Ovary (tissue), 3 donors: Measurements from ENCODE around the gene TBC1D9B.

Source experiments
- CTCF ChIP-seq, 3 donors: fragments of 450-650 bp in 2 of 3; fragments of 200-600 bp in 1 of 3; IDR thresholded peaks; one replicate each; pipeline versions ENCODE4 v1.5.1 to v1.8.0; 2016 to 2022; ENCODE audit warnings: antibody characterized with exemption in 3 of 3, mild to moderate bottlenecking in 1 of 3
- EP300 ChIP-seq: sonication (generic); formaldehyde crosslinking; IDR thresholded peaks from one replicate; pipeline ENCODE4 v1.6.1; 2017; ENCODE audit warnings: antibody characterized with exemption
- POLR2A ChIP-seq: fragments of 450-650 bp; IDR thresholded peaks from one replicate; pipeline ENCODE4 v1.6.1; 2017; ENCODE audit warnings: antibody characterized with exemption, mild to moderate bottlenecking, moderate library complexity
- donor health status: DM: no; HTN: no; CAD: no.

- no peak for TF ChIP-seq CTCF (IDR thresholded peaks at IDR 0.05)
- TF ChIP-seq EP300 = no peak
- no peak for TF ChIP-seq POLR2A
These were observed 24.5 kb downstream of the TBC1D9B start for GRCh38 chr5:179883163-179883562.
